ENCODE data around the gene CYP8B1.

CYP8B1 gene

DNA sequence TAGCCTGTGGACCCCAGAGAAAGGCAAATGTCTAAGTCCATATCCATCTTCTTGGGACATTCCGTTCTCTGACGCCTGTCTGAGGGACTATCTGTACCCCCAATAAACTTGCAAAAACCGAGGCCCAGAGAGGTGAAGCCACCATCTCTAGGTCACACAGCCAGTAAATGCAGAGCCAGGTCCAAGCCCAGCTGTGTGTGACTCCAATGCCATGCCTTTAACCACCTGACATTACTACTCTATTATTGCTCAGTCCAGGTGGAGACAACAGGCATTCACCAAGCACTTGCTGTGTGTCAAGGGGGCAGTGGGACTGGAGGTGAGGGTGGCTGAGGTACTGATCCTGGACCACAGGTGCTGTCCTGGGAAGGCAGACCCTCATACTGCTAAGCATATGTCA lies 25.4 kb downstream of the CYP8B1 start:
- no peak for DNase-seq

- DNase-seq = no peak
Observed at GRCh38 chr3:42849017-42849416, 26.7 kb downstream of the CYP8B1 start.

DNA sequence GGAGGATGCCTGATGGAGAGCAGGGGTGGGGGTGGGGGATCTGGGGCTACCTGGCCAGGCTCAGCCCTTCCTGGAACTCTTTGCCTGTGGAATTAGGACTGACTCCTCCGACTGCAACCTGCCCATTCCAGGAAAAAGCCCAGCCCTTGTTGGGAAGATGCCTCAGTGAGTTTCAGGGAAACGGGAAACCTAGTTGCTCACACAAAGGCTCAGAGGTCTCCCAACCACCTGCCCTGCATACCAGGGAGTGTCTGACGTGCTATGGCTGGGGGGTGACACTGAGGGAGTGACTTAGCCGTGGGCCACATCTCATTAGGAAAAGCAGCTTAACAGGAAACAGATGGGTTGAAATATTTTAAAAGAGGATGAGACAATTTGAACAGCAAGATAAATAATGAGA lies 27.9 kb downstream of the CYP8B1 start:
- no peak for DNase-seq

GRCh38 chr3:42846685-42847522 lies 28.8 kb downstream of the CYP8B1 start:
- no peak for DNase-seq

- DNase-seq = no peak
Observed at GRCh38 chr3:42844815-42845214, 30.9 kb downstream of the CYP8B1 start.

GRCh38 chr3:42844412-42844713 lies 31.3 kb downstream of the CYP8B1 start:
- no peak for DNase-seq

DNA sequence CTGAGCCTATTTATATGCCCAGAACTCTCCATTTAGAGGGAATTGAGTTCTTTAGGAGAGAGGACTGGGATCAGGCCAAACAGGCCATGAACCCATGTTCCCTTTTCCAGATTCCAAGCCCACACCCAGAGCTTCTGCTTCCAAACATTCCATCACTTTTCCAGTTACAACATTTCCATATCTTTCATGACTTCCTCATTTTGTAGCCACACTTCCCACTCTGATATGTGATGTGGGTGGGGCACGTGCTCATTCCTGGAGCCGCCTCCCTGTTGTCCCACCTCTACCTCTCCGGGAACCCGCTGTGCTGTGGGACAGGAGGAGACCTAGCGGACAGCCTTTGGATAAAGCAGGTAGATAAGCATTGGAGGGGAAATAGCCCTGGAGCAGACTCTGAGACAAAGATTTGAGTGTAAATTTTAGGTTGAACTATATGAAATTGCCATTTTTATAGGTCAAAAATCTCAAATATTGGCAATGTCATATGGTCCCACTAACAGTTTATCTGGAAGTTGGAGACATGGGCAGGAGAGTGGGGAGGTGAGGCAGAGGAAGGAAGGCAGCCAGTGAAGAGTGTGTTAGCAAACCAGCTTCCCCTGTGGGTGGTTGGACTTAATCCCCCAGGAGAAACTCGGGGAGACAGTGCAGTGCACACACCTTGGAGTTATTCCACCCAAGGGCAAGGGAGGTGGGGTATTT lies 31.8 kb downstream of the CYP8B1 start:
- no peak for DNase-seq

DNA sequence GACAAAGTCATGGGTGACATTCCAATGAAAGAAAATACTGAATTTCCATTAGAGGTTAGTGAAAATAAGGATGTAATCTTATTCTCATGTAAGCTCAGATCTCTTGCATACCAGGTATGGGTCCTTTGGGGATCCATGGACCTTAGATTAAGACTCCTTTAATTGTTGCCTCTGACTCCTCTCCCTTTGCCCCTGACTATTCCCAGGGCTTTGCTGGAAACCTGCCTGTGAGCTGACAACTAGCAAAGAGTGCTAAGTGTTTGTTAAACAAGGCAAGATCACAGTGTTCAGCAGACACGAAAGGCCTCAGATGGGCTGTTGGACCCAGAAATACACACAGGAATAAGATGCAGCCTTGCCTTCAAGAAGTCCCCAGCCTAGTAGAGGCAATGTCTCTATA lies 34.3 kb downstream of the CYP8B1 start:
- no peak for DNase-seq

GRCh38 chr3:42839616-42840015 lies 36.1 kb downstream of the CYP8B1 start:
- peak; percentile 43 for DNase-seq

GRCh38 chr3:42838571-42838970 lies 37.1 kb downstream of the CYP8B1 start:
- DNase-seq = no peak

DNA sequence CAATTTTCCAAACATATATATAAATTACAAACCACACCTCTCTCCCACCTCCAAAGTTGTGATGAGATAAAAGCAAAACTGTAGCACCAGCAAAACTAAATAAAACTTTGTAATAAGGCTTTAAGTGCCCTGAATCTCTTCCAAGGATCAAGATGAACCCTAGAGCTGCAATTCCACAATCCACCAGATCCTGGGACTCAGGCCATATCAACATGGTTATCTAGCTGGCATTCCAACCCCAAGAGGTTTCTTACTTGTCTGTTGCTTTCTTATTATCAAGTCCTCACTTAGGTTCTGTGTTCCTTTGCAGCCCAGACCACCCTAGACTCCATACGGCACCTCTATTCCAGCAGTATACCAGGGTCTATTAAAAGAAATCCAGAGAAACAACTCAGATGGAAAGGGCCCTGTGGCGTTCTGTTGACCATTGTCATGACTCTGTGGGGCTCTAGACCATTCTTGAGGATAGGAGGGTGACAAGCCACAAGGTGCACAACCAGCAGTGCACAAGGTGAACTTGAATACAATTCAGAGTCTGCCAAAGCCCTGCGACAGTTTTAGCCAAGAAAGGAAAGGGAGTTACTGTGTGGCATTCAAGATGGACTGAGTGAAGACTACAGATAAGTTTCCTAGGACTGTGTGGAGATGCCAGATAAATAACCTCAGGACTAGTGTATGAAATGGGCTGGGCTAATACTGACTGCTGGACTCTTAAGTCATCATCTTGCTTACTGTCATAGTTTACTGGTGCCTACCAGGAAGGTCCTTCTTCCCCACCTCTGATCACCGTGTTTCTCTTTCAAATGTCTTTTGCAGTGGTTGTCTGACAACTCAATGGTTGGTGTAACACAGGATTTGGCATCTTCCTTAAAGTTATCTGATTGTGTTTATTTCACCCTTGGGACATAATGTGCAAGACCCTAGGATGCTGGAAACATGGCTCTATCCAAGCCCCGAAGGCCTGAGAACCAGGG lies 39.2 kb downstream of the CYP8B1 start:
- no peak for DNase-seq

DNA sequence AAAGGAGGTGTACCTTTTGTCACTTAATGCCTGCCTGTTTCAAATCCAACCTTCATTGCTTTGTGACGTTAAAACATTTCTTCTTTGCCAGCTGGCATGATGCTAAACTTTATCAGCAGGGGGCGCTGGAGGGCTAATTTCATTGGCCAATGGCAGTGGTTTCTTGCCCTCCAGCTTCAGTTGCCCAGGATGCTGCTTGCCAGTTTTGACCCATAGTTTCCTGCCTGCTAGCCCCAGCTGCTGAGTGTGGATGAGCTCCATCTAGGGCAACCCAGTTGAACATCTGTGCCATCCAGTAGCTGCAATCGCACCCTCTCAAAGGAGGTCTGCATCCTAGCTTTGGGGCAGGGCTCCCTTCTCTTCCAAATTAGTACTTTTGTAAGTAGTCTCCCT lies 44.4 kb downstream of the CYP8B1 start:
- DNase-seq = no peak

- no peak for DNase-seq
Observed at GRCh38 chr3:42830437-42831320, 45.0 kb downstream of the CYP8B1 start.

DNA sequence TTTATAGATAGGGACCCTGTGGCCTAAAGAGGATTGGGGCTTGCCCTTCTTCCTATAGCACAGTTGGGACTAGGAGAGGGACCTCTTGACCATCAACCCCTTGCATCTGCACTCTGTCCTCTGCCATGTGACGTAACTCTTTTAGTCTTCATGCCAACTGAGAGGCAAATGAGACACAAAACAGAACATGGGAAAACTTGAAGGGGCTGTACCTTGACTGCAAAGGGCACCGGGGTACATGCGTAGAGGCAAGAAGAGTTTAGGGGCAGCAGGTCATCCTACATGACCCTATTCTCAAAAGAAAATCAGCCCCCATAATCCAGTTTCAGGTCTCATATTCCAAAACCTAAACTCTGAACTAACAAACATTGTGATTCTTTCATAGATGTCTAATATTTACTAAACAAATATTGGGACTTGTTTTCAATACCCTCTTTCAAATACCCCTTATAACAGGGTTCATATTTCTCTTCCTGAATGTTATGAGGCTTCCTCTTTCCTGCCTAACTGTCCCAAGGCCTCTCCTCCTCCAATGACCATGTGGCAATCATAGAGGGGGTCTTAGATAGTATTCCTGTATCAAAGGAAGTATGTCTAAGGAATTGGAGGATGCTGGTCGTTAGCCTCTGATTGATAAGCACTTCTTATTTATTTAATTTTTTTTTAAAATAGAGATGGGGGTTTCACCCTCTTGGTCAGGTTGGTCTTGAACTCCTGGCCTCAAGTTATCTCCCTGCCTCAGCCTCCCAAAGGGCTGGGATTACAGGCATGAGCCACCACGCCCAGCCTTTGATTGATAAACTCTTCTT lies 45.8 kb downstream of the CYP8B1 start:
- DNase-seq = no peak

DNA sequence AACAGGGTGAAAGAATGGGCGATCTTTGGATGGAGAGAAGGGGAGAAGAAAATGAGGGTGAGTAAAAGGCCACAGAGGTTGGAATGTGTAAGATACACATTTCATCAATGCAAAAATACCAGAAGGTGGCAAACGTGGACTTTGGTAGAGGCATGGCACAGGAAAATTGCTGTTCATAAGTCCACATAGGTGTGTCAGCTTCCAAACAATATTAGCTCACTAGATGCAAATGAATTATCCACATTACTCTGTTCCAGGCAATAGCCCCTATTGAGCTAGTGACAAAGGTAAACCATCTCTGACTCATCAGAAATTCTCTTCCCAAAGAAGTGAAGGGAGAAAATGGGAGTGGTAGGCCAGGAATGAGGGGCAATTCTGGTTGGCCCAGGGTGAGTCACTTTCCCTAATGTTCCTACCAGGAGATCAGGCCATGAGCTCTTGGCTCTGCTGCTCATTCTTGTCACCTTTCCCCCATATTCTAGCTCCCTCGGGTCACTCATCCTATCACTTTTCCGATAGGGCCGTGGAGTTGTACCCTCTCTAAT lies 46.5 kb downstream of the CYP8B1 start:
- DNase-seq = no peak

- DNase-seq = no peak
Observed at GRCh38 chr3:42827654-42828053, 48.0 kb downstream of the CYP8B1 start.

GRCh38 chr3:42827023-42827422 lies 48.7 kb downstream of the CYP8B1 start:
- DNase-seq = no peak

- no peak for DNase-seq
Observed at GRCh38 chr3:42826141-42826540, 49.5 kb downstream of the CYP8B1 start.

DNA sequence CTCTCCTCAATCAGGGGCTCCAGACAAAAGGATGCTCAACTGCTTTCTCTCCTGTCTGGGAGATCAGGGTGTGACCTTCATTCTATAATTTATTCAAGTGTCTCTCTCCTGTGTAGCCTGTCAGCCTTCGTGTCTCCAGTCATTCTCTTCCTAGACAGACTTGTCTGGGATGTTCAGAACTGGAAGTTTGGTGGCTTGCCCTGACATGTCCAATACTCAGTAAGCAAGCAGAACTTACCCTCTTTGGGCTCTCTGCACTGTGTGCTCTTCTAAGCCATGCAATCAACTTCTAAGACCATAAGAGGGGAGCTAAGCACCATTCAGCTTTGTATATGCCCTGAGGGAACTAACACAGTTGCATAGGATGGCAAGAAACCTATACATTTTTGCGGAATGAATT lies 52.3 kb downstream of the CYP8B1 start:
- DNase-seq = no peak

DNA sequence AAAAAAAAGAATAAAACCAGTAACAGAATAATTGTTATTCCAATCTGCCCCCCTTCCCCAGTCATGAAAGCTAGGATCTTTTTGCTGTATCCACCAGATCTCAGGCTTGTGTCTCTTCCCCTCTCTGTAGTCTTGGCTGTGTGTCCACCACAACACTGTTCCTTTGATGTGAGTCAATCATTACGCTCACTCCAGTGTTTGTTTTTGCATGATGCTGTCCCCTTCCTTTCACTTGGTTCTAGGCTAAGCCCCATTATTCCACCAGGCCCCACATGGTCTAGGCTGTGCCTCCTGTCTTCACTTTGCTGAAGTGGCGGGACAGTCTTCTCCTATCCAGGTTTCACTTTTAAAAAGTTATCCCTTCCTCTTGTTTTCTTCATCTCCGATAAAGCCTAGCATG lies 52.9 kb downstream of the CYP8B1 start:
- DNase-seq = no peak
